ENCODE measurements around the gene LENG9.
"Not testable (repeated sequence)": the region's sequence is repeated elsewhere in the genome, so short reads cannot be mapped to it uniquely, and the experiment has no call there.

Gene LENG9

DNA sequence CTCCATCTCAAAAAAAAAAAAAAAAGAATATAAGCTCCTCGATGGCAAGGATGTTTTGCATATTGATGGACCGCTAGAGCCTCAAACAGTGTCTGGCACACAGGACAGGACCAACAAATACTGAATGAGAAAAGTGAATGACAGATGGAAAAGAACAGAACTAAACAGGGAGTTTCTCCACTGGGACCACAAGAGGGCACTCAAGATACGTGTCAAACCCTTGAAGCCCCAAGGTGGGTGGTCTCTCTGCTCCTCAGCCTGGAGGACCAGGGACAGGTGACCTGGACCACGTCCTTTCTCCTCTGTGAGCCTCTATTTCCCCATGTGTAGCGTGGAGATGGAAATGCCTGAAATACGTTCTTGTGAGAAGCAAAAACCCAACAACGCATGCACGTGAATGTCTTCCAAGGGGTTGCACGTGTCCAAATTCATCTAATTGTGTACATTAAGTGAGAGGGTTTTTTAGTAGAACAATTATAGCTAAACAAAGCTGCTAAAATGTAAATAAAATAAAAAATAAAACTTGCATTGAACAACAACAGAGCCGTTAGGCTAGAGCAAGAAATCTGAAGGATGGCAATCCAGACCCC lies 15.2 kb upstream of the LENG9 start:
- peak; percentile 27 for DNase-seq (ENCODE audit: low spot score)

DNA sequence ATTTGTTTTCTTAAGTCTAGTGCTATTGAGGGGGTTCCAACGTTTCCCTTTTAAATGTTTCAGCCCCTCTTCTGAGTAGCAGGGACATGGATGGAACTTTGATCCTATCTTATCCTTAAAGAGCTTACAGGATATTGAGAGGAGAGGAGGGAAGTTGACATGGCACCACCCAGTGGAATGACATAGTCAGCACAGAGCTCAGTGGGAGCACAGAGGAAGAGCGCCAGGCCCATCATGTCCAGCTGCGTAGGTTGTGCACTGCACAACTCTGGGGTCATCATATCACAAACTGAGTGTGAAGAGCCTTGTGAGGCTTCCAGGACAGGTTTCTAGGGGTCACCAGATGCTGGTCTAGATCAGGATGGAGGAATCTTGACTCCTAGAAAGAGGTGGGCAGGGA lies 14.1 kb upstream of the LENG9 start:
- DNase-seq (ENCODE audit: low spot score): no peak

DNA sequence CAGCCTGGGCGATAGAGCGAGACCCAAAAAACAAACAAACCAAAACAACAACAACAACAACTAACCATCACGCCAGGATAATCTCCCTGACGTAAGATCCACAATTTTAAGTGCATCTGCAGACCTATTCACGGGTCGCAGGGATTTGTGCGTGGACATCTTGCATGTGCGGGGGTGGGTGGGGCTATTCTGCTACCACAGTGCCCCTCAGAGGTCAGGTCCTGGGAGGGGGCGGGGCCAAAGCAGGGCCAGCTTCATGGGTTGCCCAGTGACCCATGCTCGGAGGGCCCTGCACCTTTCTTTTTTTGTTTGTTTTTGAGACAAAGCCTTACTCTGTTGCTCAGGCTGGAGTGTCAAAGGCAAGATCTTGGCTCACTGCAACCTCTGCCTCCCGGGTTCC lies 12.1 kb upstream of the LENG9 start:
- DNase-seq (ENCODE audit: low spot score): no peak

DNA sequence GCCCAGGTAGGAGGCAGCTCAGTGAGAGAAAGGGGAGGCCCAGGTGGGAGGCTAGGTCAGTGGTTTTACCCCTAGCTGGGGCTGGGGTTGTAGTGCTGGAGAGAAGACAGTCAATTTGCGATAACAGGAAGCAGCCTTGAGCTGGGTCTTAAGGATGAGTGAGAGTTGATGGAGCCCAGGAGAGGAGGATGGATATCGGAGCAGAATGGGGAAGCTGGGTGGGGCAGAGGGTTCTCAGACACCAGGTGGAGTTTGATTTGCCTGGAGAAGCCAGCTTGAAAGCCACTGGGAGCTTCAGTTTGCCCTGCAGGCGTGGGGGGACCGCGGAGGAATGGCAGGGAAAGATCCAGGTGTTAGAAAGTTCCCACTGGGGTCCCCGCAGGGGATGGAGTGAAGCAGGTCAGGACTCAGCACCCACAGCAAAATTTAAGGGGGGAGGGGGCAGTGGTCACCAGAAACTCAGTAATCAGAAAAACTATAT lies 10.4 kb upstream of the LENG9 start:
- no peak for DNase-seq (ENCODE audit: low spot score)

DNA sequence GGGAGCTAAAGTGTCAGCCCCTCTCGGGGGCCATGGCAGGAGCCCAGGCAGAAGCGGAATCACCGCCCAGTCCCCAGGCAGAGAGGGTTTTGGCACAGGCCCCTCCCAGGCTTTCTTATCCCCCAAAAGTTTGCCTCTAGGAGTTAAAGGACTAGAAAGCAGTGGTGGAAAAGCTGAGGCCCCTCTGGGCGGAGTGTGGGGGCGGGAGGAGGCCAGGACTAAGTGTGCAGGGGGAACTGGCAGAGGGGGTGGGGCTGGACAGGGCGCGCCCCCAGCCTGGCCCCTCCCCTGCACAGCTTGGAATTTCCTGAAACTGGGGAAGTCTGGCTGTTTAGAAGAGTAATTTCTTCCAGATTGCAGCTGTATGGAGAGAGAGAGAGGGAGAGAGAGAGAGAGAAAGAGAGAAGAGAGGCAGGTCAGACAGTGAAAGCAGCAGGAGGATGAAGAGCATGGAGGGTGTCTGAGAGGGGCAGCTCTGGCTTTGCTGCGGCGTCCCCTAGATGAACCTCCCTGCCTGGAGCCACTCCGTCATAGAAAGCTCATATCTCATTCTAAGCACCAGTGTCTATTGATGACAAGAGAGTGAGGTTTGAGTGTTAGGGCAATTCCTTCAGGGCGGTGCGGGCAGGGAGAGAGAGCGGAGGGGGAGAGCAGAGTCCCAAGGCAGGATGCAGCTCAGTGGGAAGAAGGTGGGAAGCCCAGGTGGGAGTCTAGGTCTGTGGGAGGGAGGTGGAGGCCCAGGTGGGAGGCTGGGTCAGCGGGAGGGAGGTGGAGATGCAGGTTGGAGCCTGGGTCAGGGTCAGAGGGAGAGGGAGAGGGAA lies 9.7 kb upstream of the LENG9 start, which contains the start of gene CDC42EP5:
CDC42EP5 (minus strand) TSS at position 226 of the 821 bp plus-strand sequence. CDS start 7,749 bp downstream, outside the sequence.
- no peak for DNase-seq (ENCODE audit: low spot score)

DNA sequence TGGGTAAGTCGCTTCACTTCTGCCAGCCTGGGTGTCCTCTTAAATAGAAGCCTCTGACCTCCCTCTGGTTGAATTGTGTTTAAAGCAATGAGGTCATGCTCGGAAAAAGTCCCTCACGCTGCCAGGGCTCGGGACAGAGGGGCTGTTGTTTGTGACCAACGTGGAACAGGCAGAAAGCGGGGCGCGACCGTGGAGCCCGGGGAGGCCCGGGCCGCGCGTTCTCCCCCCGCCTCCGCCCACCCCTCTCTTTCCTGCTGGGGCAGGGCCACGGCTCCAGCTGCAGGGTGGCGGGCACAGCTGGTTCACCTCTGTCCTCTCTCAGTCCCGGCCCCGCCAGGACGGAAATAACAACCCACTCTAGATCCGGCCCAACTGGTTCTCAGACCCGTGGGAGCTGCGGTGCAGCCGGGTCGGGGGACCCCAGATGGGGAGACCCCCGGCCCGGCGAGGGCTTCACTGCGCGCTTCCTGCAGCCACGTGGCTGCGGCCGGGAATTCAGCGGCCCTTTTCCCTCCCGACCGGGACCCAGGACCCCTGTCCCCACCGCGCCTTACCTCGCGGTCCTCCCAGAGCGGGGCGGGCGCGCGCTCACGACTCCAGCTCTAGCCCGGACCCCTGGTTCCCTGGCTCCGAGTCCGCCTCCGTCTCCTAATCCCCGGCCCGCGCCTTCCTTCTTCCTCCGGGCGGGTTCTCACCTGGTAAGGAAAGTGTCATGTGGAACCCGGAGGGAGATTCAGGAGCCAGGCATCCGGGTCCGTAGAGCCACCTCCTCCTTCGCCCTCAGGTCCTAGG lies 7.6 kb upstream of the LENG9 start:
- DNase-seq (ENCODE audit: low spot score): no peak

DNA sequence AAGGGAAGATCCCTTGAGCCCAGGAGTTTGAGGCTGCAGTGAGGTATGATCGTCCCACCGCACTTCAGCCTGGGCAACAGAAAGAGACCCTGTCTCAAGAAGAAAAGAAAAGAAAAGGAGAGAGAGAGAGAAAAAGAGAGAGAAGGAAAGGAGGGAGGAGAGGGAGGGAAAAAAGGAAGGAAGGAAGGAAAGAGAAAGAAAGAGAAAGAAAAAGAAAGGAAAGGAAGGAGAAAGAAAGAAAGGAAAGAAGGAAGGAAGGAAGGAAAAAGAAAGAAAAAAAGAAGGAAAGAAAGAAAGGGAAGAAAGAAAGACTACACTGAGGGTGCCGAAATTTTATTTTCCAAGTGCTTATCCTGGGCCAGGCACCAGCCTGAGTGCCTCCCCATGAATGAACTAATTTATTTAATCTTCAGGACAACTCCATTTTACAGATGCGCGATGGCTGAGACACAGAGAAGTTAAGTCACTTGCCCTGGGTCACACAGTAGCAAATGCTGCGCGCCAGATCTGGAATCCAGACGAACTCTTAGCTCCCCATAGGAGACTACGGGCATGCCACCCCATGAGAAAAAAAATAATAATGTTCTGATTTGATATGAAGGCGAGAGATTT lies 6.8 kb upstream of the LENG9 start:
- no peak for DNase-seq (ENCODE audit: low spot score)

DNA sequence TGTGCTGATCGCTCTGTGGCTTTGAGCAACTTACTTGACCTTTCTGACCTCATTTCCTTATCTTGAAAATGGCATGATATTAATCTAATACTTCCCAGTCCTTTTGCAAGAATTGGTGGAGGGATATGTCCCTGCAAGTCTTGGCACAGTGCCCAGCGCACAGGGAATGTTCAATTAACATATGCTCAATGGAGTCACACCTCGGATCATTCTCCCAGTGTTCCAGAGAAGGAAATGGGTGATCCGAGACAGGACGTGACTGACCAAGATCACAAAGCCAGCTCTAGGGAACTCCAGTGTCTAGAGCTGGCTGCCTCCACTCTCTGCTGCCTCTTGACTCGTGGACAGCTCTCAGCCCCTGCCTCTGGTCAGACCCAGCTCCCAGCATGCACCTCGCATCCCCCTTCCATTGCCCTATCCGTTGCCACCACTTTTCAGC lies 5.9 kb upstream of the LENG9 start:
- DNase-seq (ENCODE audit: low spot score): no peak

DNA sequence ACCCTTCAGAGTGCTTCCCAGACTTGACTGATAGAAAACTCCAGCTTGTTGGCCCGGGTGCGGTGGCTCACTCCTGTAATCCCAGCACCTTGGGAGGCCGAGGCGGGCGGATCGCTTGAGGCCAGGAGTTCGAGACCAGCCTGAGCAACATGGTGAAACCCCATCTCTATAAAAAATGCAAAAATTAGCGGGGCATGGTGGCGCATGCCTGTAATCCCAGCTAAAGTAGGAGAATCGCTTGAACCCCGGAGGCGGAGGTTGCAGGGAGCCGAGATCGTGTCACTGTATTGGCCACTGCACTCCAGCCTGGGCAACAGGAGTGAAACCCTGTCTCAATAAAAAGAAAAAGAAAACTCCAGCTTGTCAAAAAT lies 2.5 kb upstream of the LENG9 start:
- DNase-seq (ENCODE audit: low spot score): not testable (repeated sequence)

DNA sequence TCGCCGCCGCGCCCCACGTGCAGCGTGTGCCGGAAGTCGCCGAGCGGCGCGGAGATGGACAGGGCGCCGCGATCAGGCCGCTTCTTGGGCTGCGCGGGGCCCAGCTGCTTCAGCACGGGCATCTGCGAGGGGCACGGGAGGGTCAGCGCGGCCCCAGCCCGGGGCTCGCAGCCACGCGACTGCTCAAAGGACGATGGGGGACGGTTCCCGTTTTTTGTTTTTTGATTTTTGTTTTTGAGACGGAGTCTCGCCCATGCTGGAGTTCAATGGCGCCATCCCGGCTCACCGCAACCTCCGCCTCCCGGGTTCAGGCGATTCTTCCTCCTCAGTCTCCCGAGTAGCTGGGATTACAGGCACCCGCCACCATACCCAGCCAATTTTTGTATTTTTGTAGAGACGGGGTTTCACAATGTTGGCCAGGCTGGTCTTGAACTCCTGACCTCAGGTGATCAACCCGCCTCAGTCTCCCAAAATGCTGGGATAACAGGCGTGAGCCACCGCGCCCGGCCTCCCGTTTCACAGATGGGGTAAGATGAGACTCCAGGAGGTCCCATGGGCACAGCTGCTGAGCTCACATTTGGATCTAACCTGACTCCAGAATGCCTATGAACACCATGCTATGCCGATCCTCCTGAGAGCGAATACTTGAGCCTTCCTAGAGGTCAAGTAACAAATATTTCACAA lies 2.0 kb upstream of the LENG9 start:
- no peak for DNase-seq (ENCODE audit: low spot score)

DNA sequence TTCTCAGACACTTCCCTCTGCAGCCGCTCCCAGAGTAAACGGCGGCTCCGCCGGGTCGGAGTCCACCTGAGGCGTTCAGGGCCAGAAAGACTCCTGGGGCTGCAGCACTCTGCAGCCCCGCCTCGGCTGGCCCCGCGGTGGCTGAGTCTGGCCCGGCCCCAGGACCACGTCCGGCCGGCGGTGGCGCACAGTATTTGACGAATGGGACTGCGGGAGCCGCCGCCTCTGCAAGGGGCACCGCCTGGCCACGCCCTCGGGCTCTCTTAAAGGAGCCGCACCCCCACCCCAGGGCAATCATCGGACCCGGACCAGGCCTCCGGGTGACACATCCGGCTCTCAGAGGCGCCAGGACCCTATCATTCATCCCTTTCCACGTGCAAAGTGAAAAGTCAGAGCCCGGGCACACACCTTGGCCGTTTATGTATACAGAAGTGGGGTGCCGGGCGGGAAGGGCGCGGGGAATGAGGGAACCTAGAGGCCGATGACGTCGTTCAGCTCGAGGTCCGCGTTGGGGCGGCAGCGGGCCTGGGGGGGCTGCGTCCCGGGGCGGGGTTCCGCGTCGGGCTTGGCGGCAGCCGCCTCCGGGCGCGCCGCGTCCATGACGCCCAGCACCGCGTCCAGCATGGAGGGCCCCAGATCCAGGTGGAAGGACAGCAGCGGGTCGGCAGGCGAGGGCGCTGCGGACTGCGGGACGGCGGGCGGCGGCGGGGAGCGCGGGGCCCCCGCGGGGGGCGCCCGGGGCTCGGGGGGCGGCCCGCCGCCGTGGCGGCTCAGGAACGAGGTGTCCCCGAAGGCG lies 1.2 kb upstream of the LENG9 start:
- peak; percentile 70 for DNase-seq (ENCODE audit: low spot score)

DNA sequence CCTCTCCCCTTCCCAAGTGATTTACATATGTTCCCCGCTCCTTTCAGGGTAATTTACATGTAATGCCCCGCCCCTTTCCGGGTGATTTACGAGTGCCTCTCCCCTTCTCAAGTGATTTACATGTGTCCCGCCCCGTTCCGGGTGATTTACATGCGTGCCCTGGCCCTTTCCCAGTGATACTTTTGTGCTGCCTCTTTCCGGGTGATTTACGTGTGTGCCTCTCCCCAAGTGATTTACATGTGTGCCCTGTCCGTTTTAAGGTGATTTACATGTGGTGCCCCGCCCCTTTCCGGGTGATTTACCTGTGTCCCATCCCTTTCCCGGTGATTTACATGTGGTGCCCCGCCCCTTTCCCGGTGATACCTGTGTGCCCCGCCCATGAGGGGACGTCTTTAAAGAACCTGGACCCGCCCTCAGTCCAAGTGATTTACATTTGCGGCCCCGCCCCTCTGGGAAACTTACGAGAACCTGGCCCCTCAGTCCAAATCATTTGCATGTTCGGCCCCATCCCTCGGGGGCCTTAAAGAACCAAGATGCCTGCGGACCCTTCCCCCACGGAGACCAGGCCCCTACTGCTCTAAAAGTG lies 559 bp upstream of the LENG9 start:
- peak; percentile 85 for DNase-seq (ENCODE audit: low spot score)

DNA sequence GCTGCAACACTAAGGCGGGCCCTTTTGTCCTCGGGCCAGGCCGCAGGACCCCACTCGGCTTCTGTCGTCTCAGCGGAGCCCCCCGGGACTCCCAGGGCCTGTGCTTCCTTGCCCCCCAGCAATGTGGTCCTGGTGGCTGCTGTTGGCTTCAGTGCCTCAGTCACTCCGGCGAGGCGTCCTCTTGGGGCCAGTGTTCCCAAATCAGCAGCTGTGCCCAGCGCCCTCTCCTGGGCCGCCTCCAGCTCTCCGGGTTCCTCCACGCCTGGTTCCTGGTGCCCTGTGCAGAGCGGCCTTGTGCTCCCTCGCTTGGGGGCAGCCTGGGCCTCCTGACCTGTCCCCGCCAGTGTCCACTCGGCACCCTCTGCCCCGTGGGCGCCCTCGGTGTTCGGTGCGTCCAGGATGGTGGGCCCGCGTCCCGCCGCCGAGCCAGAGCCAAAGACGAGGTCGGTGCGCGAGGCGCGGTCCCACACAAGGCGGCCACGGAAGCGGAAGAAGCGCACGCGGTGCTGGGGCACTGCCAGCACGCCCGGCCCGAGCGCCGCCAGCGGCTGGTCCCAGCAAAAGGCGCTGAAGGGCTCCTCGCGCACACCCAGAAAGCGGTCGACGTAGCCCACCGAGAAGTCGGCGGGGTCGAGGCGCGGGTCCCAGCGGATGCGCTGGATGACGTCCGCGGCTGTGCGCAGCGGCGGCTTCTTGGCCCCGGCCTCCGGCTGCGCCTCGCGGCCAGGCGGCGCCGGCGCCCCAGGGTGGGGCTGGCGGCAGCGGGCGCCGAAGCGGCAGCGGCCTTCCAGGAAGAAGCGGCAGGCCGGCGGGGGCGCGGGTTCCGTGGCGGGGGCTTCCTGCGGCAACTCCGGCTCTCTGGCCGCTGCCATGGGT lies 685 bp downstream of the LENG9 start:
- peak; percentile 62 for DNase-seq (ENCODE audit: low spot score)

DNA sequence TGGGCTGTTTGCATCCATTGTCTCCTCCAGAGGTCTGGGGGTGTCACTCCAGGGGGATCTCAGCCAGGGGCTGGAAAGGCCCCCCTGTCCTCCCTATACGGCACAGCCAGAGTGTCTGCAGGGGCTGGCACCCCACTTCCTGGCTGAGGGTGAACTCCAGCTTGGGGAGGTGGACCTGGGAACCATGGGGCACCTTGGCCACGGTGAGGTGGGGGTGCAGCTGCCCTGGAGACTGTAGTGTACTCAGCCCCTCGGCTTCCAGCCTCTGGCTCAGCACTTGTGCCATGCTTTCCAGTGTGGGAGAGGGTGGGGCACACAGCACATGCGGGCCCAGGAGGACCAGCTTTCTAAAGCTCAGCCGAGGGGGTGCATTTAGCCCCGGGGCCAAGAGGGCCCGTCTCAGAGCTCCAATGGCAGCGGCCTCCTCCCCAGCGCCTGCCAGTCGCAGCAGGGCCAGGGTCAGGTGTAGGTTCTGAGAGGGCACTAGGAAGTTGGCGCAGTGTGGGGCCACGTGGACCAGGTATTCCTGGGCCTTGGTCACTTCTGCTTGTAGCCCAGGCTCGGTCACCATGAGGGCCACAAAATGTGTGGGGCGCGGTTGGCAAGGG lies 1.4 kb downstream of the LENG9 start:
- no peak for DNase-seq (ENCODE audit: low spot score)

DNA sequence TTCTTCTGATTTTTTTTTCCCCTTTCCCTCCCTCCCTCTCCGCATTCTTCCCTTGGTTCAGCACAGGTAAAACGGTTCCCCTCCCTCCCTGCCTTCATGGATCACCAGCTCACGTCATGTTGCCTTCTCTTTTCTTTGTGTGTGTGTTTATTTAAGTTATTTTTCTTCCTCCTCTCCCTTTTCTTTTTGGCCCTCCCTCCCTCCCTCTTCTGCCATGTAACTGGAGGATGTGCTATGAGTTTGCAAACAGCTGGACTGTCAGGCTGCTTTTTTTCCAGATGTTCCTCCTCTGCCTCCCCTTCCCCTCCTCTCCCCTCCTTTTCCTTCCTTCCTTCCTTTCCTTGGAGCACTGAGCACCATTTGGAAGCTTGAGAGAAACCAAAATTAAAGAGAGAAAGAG lies 2.0 kb downstream of the LENG9 start:
- DNase-seq (ENCODE audit: low spot score): no peak

DNA sequence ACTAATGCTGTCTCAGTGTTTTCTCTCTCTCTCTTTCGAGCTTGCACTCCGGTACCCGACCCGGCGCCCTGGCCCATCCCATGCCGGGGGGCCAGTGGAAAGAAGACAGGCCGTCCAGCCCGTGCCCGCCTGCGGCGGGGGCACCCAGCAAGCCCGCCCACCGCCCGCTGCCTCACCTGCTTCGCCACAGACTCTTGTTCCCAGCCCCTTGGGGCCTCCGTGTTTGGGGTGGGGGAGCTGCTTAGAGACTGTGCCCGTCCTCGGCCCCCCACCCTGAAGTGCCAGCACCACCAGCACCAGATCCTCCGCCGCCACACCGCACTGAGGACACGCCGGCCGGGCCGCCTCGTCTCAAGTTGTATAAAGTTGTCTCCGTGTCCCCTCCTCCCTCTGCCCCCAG lies 2.4 kb downstream of the LENG9 start:
- DNase-seq (ENCODE audit: low spot score): no peak

DNA sequence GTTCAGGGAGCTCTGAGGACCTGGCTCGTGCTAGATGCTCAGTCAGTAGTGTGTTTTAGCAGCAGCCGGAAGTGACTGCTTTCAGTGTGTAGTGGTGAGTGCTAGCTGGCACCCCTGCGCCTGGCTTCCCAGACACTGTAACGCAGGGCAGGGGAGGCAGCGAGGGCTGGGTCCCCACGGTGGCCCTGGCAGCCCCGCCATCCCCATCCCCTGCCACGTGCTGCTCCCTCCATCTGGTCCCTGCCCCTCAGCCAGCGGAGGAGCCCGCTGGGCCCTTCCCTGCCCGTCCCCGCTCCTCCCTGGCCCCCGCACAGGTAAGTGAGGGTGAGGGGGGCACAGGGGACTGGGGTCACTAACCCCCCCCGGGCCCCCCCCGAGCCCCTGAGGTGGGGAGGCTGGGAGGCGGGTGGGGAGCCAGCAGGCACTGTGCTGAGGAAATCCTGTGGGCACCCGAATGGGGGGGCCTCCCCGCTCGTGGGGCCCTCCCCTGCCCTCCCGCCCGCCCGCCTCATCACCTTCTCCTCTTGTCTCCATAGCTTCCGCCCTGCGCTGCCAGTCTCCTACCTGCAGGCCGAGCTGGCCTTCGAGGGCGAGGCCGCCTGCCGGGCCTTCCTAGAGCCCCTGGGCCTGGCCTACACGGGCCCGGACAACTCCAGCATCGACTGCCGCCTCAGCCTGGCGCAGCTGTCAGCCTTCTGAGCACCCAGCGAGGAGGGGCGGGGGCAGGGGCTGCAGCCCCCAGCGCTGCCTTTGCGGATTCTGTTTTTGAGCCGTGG lies 3.2 kb downstream of the LENG9 start:
- DNase-seq (ENCODE audit: low spot score): no peak

All from CD4-positive, alpha-beta T cell treated with Interleukin-15 for 4 hours (primary cell).